Gastrocnemius medialis (tissue), 4 donors: ENCODE results near the gene SRSF3. TPM values are rescaled to one million over a fixed set of nuclear protein-coding genes. Genes with fewer than 3 reads are reported as not detected.

Experiments used
- ATAC-seq, 2 donors: fragments of 150-250 bp; one replicate each; pipeline ENCODE4 v1.9.1; 2016
- DNase-seq, 2 donors: peaks; one replicate each; pipeline ENCODE4 v3.0.0-alpha.2; 2019
- H3K27ac ChIP-seq, 4 donors: fragments of 200-600 bp; sonication (generic); 1 replicate in 1 of 4; 2 replicates in 3 of 4; pipeline ENCODE4 v1.5.1; 2016 to 2018; ENCODE audit warnings: mild to moderate bottlenecking in 2 of 4, moderate library complexity in 1 of 4
- H3K27me3 ChIP-seq, 3 donors: fragments of 200-600 bp; sonication (generic) in 2 of 3; 1 replicate in 1 of 3; 2 replicates in 2 of 3; pipeline versions ENCODE4 v1.5.1 to v1.6.0; 2016 to 2019; ENCODE audit warnings: mild to moderate bottlenecking in 1 of 3, moderate library complexity in 1 of 3
- H3K36me3 ChIP-seq, 2 donors: fragments of 200-600 bp; sonication (generic) in 1 of 2; one replicate each; pipeline ENCODE4 v1.5.1; 2017 to 2018
- H3K4me1 ChIP-seq, 2 donors: fragments of 200-600 bp; sonication (generic) in 1 of 2; one replicate each; pipeline ENCODE4 v1.5.1; 2016 to 2017; ENCODE audit warnings: mild to moderate bottlenecking in 2 of 2
- H3K4me3 ChIP-seq, 4 donors: fragments of 200-600 bp; sonication (generic) in 3 of 4; 1 replicate in 1 of 4; 2 replicates in 3 of 4; pipeline ENCODE4 v1.5.1; 2016 to 2019; ENCODE audit warnings: mild to moderate bottlenecking in 2 of 4
- H3K9me3 ChIP-seq, 3 donors: fragments of 200-600 bp; sonication (generic) in 2 of 3; 1 replicate in 1 of 3; 2 replicates in 2 of 3; pipeline ENCODE4 v1.5.1; 2016 to 2019
- POLR2A ChIP-seq, 2 donors: fragments of 450-650 bp; IDR thresholded peaks; one replicate each; pipeline ENCODE4 v1.6.1; 2017; ENCODE audit warnings: antibody characterized with exemption in 2 of 2, mild to moderate bottlenecking in 2 of 2, moderate library complexity in 2 of 2
- in situ Hi-C, 4 donors: fragments of 200-750 bp; cut with MboI; loops; one replicate each; pipeline versions ENCODE4 v1.15.0 to v1.8.0; 2017; ENCODE audit warnings: low sequenced_read_pairs in 4 of 4
- intact Hi-C: fragments of 100-400 bp; cut with DNase I; formaldehyde crosslinking; loops from one replicate; pipeline ENCODE4 v1.15.1; 2023; ENCODE audit warnings: low total_unique reads
- total RNA-seq, 4 donors: library from RNA; depleted of rRNA; stranded (reverse); fragments of >200 nt; gene quantifications; one replicate each; pipeline versions ENCODE4 v1.1.0 to v1.2.3, GENCODE V29; 2016
- TF ChIP-seq, protein P1 (sequence below), 5 experiments: fragments of 450-650 bp in 3 of 5; fragments of 200-600 bp in 2 of 5; sonication (generic) in 2 of 5; IDR thresholded peaks in 4 of 5; conservative IDR thresholded peaks in 1 of 5; 1 replicate in 4 of 5; 2 replicates in 1 of 5; pipeline ENCODE4 v1.5.1; 2016 to 2019; ENCODE audit warnings: antibody characterized with exemption in 5 of 5, mild to moderate bottlenecking in 3 of 5, moderate library complexity in 3 of 5

Gene SRSF3
- total RNA-seq, 4 donors from 2014 or later: 66.3 to 118 (median 83.2) TPM

DNA sequence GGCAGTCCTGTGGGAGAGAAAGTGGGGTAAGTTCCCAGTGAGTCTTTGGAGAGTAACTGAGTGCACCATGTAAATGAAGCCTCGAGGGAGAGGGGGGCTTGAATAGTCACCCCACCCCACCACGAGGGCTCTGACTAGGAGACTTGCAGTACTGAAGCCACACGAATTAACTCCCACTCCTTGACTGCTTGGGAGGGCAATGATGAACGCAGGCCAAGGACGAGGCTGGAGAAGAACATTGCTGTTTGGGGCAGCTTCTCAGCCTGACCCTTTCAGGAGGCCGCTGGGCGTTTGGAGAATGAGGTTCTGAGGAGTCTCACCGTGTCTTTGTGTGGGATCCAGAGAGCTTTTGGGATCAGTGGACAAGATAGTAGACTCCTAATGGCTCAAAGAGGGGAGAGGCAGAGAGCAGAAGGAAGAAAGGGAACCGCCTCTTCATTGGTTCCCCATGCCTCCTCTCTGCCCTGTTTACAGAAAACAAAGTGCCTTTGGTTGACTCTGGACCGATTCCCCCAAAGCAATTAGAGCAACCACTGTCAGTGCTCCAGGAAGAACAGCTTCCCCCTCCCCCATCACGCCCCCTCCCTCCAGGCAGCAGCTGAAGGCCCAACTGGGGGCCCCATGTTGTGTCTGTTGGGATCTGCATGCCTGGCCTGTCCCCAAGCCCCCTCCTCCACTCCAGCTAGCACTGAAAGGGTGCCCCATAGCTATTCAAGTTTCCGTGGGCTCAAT lies 42.7 kb downstream of the SRSF3 start:
- TF ChIP-seq, protein P1, sequence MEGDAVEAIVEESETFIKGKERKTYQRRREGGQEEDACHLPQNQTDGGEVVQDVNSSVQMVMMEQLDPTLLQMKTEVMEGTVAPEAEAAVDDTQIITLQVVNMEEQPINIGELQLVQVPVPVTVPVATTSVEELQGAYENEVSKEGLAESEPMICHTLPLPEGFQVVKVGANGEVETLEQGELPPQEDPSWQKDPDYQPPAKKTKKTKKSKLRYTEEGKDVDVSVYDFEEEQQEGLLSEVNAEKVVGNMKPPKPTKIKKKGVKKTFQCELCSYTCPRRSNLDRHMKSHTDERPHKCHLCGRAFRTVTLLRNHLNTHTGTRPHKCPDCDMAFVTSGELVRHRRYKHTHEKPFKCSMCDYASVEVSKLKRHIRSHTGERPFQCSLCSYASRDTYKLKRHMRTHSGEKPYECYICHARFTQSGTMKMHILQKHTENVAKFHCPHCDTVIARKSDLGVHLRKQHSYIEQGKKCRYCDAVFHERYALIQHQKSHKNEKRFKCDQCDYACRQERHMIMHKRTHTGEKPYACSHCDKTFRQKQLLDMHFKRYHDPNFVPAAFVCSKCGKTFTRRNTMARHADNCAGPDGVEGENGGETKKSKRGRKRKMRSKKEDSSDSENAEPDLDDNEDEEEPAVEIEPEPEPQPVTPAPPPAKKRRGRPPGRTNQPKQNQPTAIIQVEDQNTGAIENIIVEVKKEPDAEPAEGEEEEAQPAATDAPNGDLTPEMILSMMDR (IDR thresholded peaks at IDR 0.05 in 4 of 5, conservative IDR thresholded peaks at IDR 0.05 in 1 of 5): no peak
- no peak for TF ChIP-seq POLR2A (IDR thresholded peaks at IDR 0.05)
- Histone ChIP-seq H3K27me3 (no peaks in the 10 kb centered on the region), H3K27ac (no peak overlapping the region), H3K36me3 (no peaks in the 10 kb centered on the region), H3K9me3 (no peaks in the 10 kb centered on the region), H3K4me1 (peaks cover 0 to 8% of the 10 kb centered on the region in 2 donors), H3K4me3 (no peak overlapping the region)
- in situ Hi-C loops: no loop called here
- DNase-seq (no peak), ATAC-seq (no peak)
- intact Hi-C loops: no loop called here

GRCh38 chr6:36638579-36638978 lies 44.4 kb downstream of the SRSF3 start:
- ATAC-seq: no peak
- H3K27ac ChIP-seq: no peak overlapping the region
- H3K27me3 ChIP-seq: no peaks in the 10 kb centered on the region
- in situ Hi-C loops (no loop called here), intact Hi-C loops (no loop called here)
- H3K36me3 ChIP-seq: no peaks in the 10 kb centered on the region
- TF ChIP-seq, protein P1 (IDR thresholded peaks at IDR 0.05 in 4 of 5, conservative IDR thresholded peaks at IDR 0.05 in 1 of 5): no peak
- no peak for TF ChIP-seq POLR2A (IDR thresholded peaks at IDR 0.05)
- no peak for DNase-seq
- no peaks in the 10 kb centered on the region for H3K9me3 ChIP-seq
- H3K4me1 ChIP-seq: peaks cover 4 to 13% of the 10 kb centered on the region in 2 donors
- H3K4me3 ChIP-seq: no peak overlapping the region

- Histone ChIP-seq H3K9me3 (no peaks in the 10 kb centered on the region), H3K4me3 (no peak overlapping the region), H3K27ac (no peak overlapping the region), H3K4me1 (peaks cover 8 to 10% of the 10 kb centered on the region in 2 donors), H3K36me3 (no peaks in the 10 kb centered on the region), H3K27me3 (no peaks in the 10 kb centered on the region)
- TF ChIP-seq POLR2A (IDR thresholded peaks at IDR 0.05): no peak
- TF ChIP-seq, protein P1 (IDR thresholded peaks at IDR 0.05 in 4 of 5, conservative IDR thresholded peaks at IDR 0.05 in 1 of 5): no peak
- in situ Hi-C loops (no loop called here), intact Hi-C loops (no loop called here)
- DNase-seq (no peak), ATAC-seq (no peak)
Measured at GRCh38 chr6:36639171-36639808, 45.1 kb downstream of the SRSF3 start.

DNA sequence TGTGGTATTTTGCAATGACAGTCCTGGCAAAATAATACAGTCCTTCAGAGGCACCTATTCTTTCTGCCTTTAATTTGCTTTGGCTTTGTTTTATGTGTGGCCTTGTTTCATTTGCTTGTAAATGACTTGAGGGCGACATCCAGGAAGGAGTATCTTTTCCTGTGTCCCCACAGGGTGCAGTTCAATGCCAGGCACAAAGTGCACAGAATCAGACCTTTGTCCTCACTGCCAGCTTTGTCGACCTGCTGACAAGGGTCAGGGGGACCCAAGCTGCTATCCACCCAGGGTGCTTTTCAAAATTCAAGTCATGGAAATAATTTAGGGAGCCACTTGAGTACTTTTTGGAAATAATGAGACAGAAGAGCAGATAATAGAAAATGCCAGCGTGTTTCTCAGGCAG lies 47.4 kb downstream of the SRSF3 start:
- no peak overlapping the region for H3K27ac ChIP-seq
- no peaks in the 10 kb centered on the region for H3K9me3 ChIP-seq
- H3K4me3 ChIP-seq: no peak overlapping the region
- TF ChIP-seq, protein P1 (IDR thresholded peaks at IDR 0.05 in 4 of 5, conservative IDR thresholded peaks at IDR 0.05 in 1 of 5): no peak
- H3K36me3 ChIP-seq: no peaks in the 10 kb centered on the region
- intact Hi-C loops: no loop called here
- peaks cover 8 to 10% of the 10 kb centered on the region in 2 donors for H3K4me1 ChIP-seq
- in situ Hi-C loops: no loop called here
- H3K27me3 ChIP-seq: no peaks in the 10 kb centered on the region
- ATAC-seq: no peak
- no peak for DNase-seq
